ENCODE data around the gene OR51S1. TPM values are rescaled to one million over a fixed set of nuclear protein-coding genes. Genes with fewer than 3 reads are reported as not detected.

OR51S1 gene
- not detected for total RNA-seq
- not detected for polyA plus RNA-seq (ENCODE audit: insufficient read depth in 1 of 8, insufficient read length in 8 of 8, low replicate concordance in 1 of 8)
- long read RNA-seq, donor 1 = 0 reads
- long read RNA-seq, donor 2 = 0 reads
- long read RNA-seq, donor 3 = 0 reads
- long read RNA-seq, donor 4 = 0 reads
- long read RNA-seq, donor 5 = 0 reads
- long read RNA-seq, donor 6 = 0 reads
- long read RNA-seq, donor 7 = 0 reads
- long read RNA-seq, donor 8 = 0 reads
- long read RNA-seq, donor 9 = 0 reads
- long read RNA-seq, donor 10 = 0 reads
- long read RNA-seq, donor 11 = 0 reads

DNA sequence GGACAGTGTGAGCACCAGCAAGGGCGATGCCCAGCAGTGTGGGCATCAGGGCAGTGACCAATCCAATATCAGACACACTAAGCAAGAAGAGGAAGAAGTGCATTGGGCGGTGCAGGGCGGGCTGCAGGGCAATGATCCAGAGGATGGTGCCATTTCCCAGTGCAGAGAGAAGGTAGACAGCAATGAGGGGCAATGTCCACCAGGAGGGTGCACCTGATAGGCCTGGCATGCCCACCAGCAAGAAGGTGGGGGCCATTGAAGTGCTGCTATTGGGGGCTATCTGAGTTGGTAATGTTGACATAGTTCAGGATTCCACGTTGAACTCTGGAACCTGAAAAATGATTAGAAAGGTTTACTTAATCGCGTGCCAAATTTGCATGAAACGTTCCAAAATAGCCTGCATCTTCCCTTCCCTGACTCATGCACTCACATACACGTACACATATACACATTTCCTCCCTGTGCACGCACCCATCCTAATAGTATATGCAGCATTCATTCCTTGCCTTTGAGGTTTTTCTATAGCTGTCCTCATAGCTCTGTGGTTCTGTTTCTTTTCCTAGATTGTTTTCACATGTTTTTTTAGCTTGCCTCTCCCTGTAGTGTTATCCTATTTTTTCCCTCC, at the start of gene OR51S1:
Gene OR51S1, minus strand, starts transcription at position 301 of the 625 bp plus-strand sequence. Its CDS starts 0 bp downstream, at position 301.
- Histone ChIP-seq H3K4me1 (ENCODE audit: control insufficient read depth, insufficient read depth, low read length) (no peaks in the 10 kb centered on the region), H3K36me3 (ENCODE audit: control insufficient read depth, insufficient read depth, low read length) (no peaks in the 10 kb centered on the region), H3K27me3 (ENCODE audit: control insufficient read depth, insufficient read depth, low read length) (no peaks in the 10 kb centered on the region), H3K27ac (ENCODE audit: low read length) (no peak within 1 kb of the TSS), H3K4me3 (ENCODE audit: low read length) (no peak within 1 kb of the TSS), H3K9me3 (replicated peaks; ENCODE audit: control insufficient read depth, low read depth, low read length) (no peaks in the 10 kb centered on the region)
- DNase-seq = no peak
- WGBS (ENCODE audit: insufficient coverage) = 66% methylated on average over 8 of the region's 9 CpGs

DNA sequence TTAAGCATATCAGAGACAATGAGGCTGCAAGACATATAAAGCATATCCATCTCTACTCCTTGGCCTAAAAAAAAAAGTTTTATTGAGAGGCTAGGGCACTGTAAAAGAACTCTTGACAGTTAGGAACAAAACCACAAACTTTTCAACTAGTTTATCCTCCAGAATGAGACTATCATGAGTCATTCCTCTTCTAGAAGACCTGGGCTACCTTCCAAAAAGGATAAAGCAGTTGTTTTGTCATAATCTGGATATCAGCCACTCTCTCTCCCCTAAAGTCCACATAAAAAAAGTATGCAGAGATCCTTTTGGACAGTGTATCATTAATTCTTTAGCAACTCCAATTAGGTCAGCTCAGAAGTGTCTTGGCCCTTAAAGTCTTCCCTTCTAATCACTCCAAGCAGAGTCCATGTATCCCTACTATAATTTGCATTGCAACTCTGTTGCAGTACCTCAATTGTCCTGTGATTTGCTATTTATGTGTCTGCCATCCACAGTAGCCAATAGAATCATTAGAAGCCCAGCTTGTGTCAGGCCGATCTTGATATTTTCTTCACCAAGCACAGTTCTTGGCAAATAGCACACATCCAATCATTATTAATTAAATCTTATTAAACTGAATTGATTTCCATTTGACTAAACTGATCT, 43.1 kb upstream of the OR51S1 start:
- no peaks in the 10 kb centered on the region for H3K27me3 ChIP-seq (ENCODE audit: control insufficient read depth, insufficient read depth, low read length)
- no CpG with 5 or more reads among the region's 1 CpG for WGBS (ENCODE audit: insufficient coverage)
- no peaks in the 10 kb centered on the region for H3K4me1 ChIP-seq (ENCODE audit: control insufficient read depth, insufficient read depth, low read length)
- no peak overlapping the region for H3K4me3 ChIP-seq (ENCODE audit: low read length)
- H3K36me3 ChIP-seq (ENCODE audit: control insufficient read depth, insufficient read depth, low read length) = no peaks in the 10 kb centered on the region
- no peak overlapping the region for H3K27ac ChIP-seq (ENCODE audit: low read length)
- DNase-seq = peak; percentile 63
- H3K9me3 ChIP-seq (replicated peaks; ENCODE audit: control insufficient read depth, low read depth, low read length) = no peaks in the 10 kb centered on the region

GRCh38 chr11:4890279-4890678, 41.3 kb upstream of the OR51S1 start:
- Histone ChIP-seq H3K4me1 (ENCODE audit: control insufficient read depth, insufficient read depth, low read length) (no peaks in the 10 kb centered on the region), H3K27me3 (ENCODE audit: control insufficient read depth, insufficient read depth, low read length) (no peaks in the 10 kb centered on the region), H3K27ac (ENCODE audit: low read length) (no peak overlapping the region), H3K4me3 (ENCODE audit: low read length) (no peak overlapping the region), H3K36me3 (ENCODE audit: control insufficient read depth, insufficient read depth, low read length) (no peaks in the 10 kb centered on the region), H3K9me3 (replicated peaks; ENCODE audit: control insufficient read depth, low read depth, low read length) (no peaks in the 10 kb centered on the region)
- DNase-seq = no peak
- WGBS (ENCODE audit: insufficient coverage) = 85% methylated on average over 2 of the region's 2 CpGs

GRCh38 chr11:4887591-4887990, 38.6 kb upstream of the OR51S1 start:
- no peaks in the 10 kb centered on the region for H3K36me3 ChIP-seq (ENCODE audit: control insufficient read depth, insufficient read depth, low read length)
- peaks cover under 1% of the 10 kb centered on the region for H3K4me1 ChIP-seq (ENCODE audit: control insufficient read depth, insufficient read depth, low read length)
- no peaks in the 10 kb centered on the region for H3K27me3 ChIP-seq (ENCODE audit: control insufficient read depth, insufficient read depth, low read length)
- no peak overlapping the region for H3K27ac ChIP-seq (ENCODE audit: low read length)
- no CpG with 5 or more reads among the region's 1 CpG for WGBS (ENCODE audit: insufficient coverage)
- DNase-seq = no peak
- no peaks in the 10 kb centered on the region for H3K9me3 ChIP-seq (replicated peaks; ENCODE audit: control insufficient read depth, low read depth, low read length)
- no peak overlapping the region for H3K4me3 ChIP-seq (ENCODE audit: low read length)

DNA sequence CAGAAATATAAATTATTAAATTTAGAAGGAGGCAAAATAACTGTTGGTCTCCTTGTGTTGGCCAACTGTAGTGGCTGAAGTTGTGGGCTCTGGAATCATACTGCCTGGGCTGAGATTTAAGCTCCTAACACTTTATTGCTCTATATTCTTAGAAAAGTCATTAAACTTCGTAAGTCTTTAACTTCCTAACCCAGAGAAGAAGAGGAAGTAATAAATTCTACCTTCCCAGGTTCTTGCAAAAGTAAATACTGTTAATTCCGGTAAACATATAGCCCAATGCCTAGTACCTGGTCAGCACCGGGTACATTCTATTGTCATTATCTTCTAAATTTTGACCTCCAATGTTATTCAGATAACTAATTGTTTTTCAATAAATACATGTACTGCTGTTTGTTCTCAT, 37.2 kb upstream of the OR51S1 start:
- Histone ChIP-seq H3K36me3 (ENCODE audit: control insufficient read depth, insufficient read depth, low read length) (no peaks in the 10 kb centered on the region), H3K27me3 (ENCODE audit: control insufficient read depth, insufficient read depth, low read length) (no peaks in the 10 kb centered on the region), H3K27ac (ENCODE audit: low read length) (no peak overlapping the region), H3K9me3 (replicated peaks; ENCODE audit: control insufficient read depth, low read depth, low read length) (no peaks in the 10 kb centered on the region), H3K4me3 (ENCODE audit: low read length) (no peak overlapping the region), H3K4me1 (ENCODE audit: control insufficient read depth, insufficient read depth, low read length) (peaks cover 9% of the 10 kb centered on the region)
- WGBS (ENCODE audit: insufficient coverage) = no CpG with 5 or more reads among the region's 3 CpGs
- DNase-seq = no peak

DNA sequence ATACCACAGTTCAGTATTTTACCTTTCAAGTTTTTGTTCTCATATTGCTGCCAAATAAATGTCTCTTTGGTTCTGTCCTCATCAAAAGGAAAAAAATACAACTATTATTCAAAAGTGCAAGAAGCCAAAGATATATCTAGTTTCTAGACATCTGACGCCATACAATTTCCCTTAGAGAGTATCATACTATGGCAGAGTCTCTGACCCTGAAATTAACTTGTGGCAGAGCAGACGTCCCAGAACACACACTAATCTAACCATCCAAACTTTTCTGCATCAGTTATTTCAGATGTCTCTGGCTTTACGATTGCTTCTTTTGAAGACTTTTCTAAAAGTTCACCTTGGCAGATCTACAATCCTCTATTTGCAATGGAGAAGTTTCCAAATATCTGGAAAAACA, 35.4 kb upstream of the OR51S1 start:
- Histone ChIP-seq H3K4me1 (ENCODE audit: control insufficient read depth, insufficient read depth, low read length) (peaks cover 9% of the 10 kb centered on the region), H3K9me3 (replicated peaks; ENCODE audit: control insufficient read depth, low read depth, low read length) (no peaks in the 10 kb centered on the region), H3K27me3 (ENCODE audit: control insufficient read depth, insufficient read depth, low read length) (no peaks in the 10 kb centered on the region), H3K4me3 (ENCODE audit: low read length) (no peak overlapping the region), H3K27ac (ENCODE audit: low read length) (no peak overlapping the region), H3K36me3 (ENCODE audit: control insufficient read depth, insufficient read depth, low read length) (no peaks in the 10 kb centered on the region)
- peak; percentile 66 for DNase-seq
- 57% methylated on average over 1 of the region's 3 CpGs for WGBS (ENCODE audit: insufficient coverage)

GRCh38 chr11:4882543-4882942, 33.5 kb upstream of the OR51S1 start:
- Histone ChIP-seq H3K27ac (ENCODE audit: low read length) (no peak overlapping the region), H3K9me3 (replicated peaks; ENCODE audit: control insufficient read depth, low read depth, low read length) (no peaks in the 10 kb centered on the region), H3K4me1 (ENCODE audit: control insufficient read depth, insufficient read depth, low read length) (peaks cover 9% of the 10 kb centered on the region), H3K27me3 (ENCODE audit: control insufficient read depth, insufficient read depth, low read length) (no peaks in the 10 kb centered on the region), H3K4me3 (ENCODE audit: low read length) (no peak overlapping the region), H3K36me3 (ENCODE audit: control insufficient read depth, insufficient read depth, low read length) (no peaks in the 10 kb centered on the region)
- DNase-seq = no peak
- 87% methylated on average over 3 of the region's 5 CpGs for WGBS (ENCODE audit: insufficient coverage)

DNA sequence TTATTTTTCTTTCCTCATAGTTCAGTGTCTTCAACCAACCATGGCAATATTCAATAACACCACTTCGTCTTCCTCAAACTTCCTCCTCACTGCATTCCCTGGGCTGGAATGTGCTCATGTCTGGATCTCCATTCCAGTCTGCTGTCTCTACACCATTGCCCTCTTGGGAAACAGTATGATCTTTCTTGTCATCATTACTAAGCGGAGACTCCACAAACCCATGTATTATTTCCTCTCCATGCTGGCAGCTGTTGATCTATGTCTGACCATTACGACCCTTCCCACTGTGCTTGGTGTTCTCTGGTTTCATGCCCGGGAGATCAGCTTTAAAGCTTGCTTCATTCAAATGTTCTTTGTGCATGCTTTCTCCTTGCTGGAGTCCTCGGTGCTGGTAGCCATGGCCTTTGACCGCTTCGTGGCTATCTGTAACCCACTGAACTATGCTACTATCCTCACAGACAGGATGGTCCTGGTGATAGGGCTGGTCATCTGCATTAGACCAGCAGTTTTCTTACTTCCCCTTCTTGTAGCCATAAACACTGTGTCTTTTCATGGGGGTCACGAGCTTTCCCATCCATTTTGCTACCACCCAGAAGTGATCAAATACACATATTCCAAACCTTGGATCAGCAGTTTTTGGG, 33.0 kb upstream of the OR51S1 start, which contains the start of gene OR51T1:
Gene OR51T1, plus strand, starts transcription at position 41 of the 641 bp plus-strand sequence. Its CDS starts 0 bp downstream, at position 41.
- Histone ChIP-seq H3K27me3 (ENCODE audit: control insufficient read depth, insufficient read depth, low read length) (no peaks in the 10 kb centered on the region), H3K4me3 (ENCODE audit: low read length) (no peak within 1 kb of the TSS), H3K27ac (ENCODE audit: low read length) (no peak within 1 kb of the TSS), H3K36me3 (ENCODE audit: control insufficient read depth, insufficient read depth, low read length) (no peaks in the 10 kb centered on the region), H3K4me1 (ENCODE audit: control insufficient read depth, insufficient read depth, low read length) (peaks cover 9% of the 10 kb centered on the region), H3K9me3 (replicated peaks; ENCODE audit: control insufficient read depth, low read depth, low read length) (no peaks in the 10 kb centered on the region)
- DNase-seq = peak; percentile 33
- WGBS (ENCODE audit: insufficient coverage) = 62% methylated on average over 8 of the region's 8 CpGs

DNA sequence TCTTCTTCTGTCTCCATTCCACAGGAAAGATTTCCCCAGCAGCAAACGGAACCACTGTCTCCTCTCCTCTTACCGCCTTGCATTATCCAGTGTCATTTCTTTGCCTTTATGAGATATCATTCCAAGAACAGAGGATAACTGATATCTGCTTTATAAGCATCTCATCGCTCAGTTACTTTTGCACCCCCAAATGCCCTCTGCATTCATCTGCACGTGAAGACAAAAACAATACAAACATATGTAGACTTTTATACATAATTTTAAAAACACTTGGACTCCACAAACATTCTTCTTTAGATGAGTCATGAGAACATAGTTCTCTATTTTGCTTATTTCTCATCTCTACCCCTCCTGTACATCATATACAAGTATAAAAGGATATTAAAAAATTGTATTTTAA, 32.2 kb upstream of the OR51S1 start:
- Histone ChIP-seq H3K27me3 (ENCODE audit: control insufficient read depth, insufficient read depth, low read length) (no peaks in the 10 kb centered on the region), H3K4me3 (ENCODE audit: low read length) (no peak overlapping the region), H3K36me3 (ENCODE audit: control insufficient read depth, insufficient read depth, low read length) (no peaks in the 10 kb centered on the region), H3K4me1 (ENCODE audit: control insufficient read depth, insufficient read depth, low read length) (peaks cover 9% of the 10 kb centered on the region), H3K9me3 (replicated peaks; ENCODE audit: control insufficient read depth, low read depth, low read length) (no peaks in the 10 kb centered on the region), H3K27ac (ENCODE audit: low read length) (no peak overlapping the region)
- 100% methylated on average over 1 of the region's 4 CpGs for WGBS (ENCODE audit: insufficient coverage)
- DNase-seq = no peak

- WGBS (ENCODE audit: insufficient coverage) = no CpG with 5 or more reads among the region's 1 CpG
- no peaks in the 10 kb centered on the region for H3K9me3 ChIP-seq (replicated peaks; ENCODE audit: control insufficient read depth, low read depth, low read length)
- H3K4me3 ChIP-seq (ENCODE audit: low read length) = no peak overlapping the region
- no peak for DNase-seq
- no peaks in the 10 kb centered on the region for H3K27me3 ChIP-seq (ENCODE audit: control insufficient read depth, insufficient read depth, low read length)
- no peaks in the 10 kb centered on the region for H3K36me3 ChIP-seq (ENCODE audit: control insufficient read depth, insufficient read depth, low read length)
- no peak overlapping the region for H3K27ac ChIP-seq (ENCODE audit: low read length)
- no peaks in the 10 kb centered on the region for H3K4me1 ChIP-seq (ENCODE audit: control insufficient read depth, insufficient read depth, low read length)
Observed at GRCh38 chr11:4865855-4866254, 16.8 kb upstream of the OR51S1 start.
